Measurements from ENCODE around the gene SERPINA4. TPM values are rescaled to one million over a fixed set of nuclear protein-coding genes. Genes with fewer than 3 reads are reported as not detected.
"Not testable (repeated sequence)": the region's sequence is repeated elsewhere in the genome, so short reads cannot be mapped to it uniquely, and the experiment has no call there.

Gene SERPINA4
- total and polyA plus RNA-seq, 2 experiments from 2014 or later = not detected

GRCh38 chr14:94577472-94577871, 16.2 kb downstream of the SERPINA4 start:
- H3K9me2 ChIP-seq (ENCODE audit: insufficient read depth); H2AFZ ChIP-seq; H3K79me2 ChIP-seq (replicated peaks; ENCODE audit: insufficient read depth); H3K4me2 ChIP-seq; H3K4me3 Mint-ChIP-seq; H3K27ac Mint-ChIP-seq; H3K27me3 Mint-ChIP-seq (ENCODE audit: insufficient read depth, low read depth, poor library complexity); H3K36me3 Mint-ChIP-seq (ENCODE audit: low read depth); H3K27ac ChIP-seq (ENCODE audit: low read depth); ATAC-seq; H3K4me1 Mint-ChIP-seq; H3K27me3 ChIP-seq (ENCODE audit: insufficient read depth); H3F3A ChIP-seq (replicated peaks; ENCODE audit: low read depth); H4K20me1 ChIP-seq (replicated peaks; ENCODE audit: insufficient read depth); H3K4me1 ChIP-seq (ENCODE audit: insufficient read depth); H3K36me3 ChIP-seq (ENCODE audit: insufficient read depth); H3K4me3 ChIP-seq; DNase-seq (ENCODE audit: low spot score): not testable (repeated sequence)
- peaks cover 13% of the 10 kb centered on the region; the same call in 2 of the 3 replicates for H3K9me3 Mint-ChIP-seq

- no peak overlapping the region for H3K27ac ChIP-seq (ENCODE audit: low read depth)
- no peaks in the 10 kb centered on the region; the same call in 1 of the 2 replicates for H3K9me2 ChIP-seq (ENCODE audit: insufficient read depth)
- no peaks in the 10 kb centered on the region for H3K36me3 ChIP-seq (ENCODE audit: insufficient read depth)
- peaks cover 3% of the 10 kb centered on the region for H3K27me3 Mint-ChIP-seq (ENCODE audit: insufficient read depth, low read depth, poor library complexity)
- peaks cover 4% of the 10 kb centered on the region; the same call in 1 of the 3 replicates for H3K4me1 Mint-ChIP-seq
- ATAC-seq (no peak), DNase-seq (ENCODE audit: low spot score) (no peak)
- H3K9me3 Mint-ChIP-seq = peaks cover 20% of the 10 kb centered on the region; the same call in 2 of the 3 replicates
- no peak overlapping the region for H2AFZ ChIP-seq
- no peak overlapping the region for H3K4me3 Mint-ChIP-seq
- no peak overlapping the region for H3K4me2 ChIP-seq
- TF ChIP-seq JUNB (IDR thresholded peaks at IDR 0.05; ENCODE audit: unreplicated experiment) (no peak), ZNF114 (CRISPR knock-in tag; IDR thresholded peaks at IDR 0.05) (no peak), ZNF331 (CRISPR knock-in tag; IDR thresholded peaks at IDR 0.05; ENCODE audit: low read depth) (no peak), ZNF462 (CRISPR knock-in tag; IDR thresholded peaks at IDR 0.05) (no peak), POLR2AphosphoS5 (IDR thresholded peaks at IDR 0.05; ENCODE audit: low read depth) (no peak)
- H3K36me3 Mint-ChIP-seq (ENCODE audit: low read depth) = no peaks in the 10 kb centered on the region; the same call in 2 of the 3 replicates
- no peaks in the 10 kb centered on the region for H3K27me3 ChIP-seq (ENCODE audit: insufficient read depth)
- H3F3A ChIP-seq (replicated peaks; ENCODE audit: low read depth) = no peaks in the 10 kb centered on the region
- H4K20me1 ChIP-seq (replicated peaks; ENCODE audit: insufficient read depth) = no peaks in the 10 kb centered on the region
- no peaks in the 10 kb centered on the region for H3K79me2 ChIP-seq (replicated peaks; ENCODE audit: insufficient read depth)
- no peak overlapping the region for H3K27ac Mint-ChIP-seq
- H3K4me1 ChIP-seq (ENCODE audit: insufficient read depth) = no peaks in the 10 kb centered on the region
- no peak overlapping the region for H3K4me3 ChIP-seq
These were observed 17.5 kb downstream of the SERPINA4 start for GRCh38 chr14:94578712-94579111.

Measured in GM23338 (cell line).